Measurements from ENCODE around the gene THY1.

The THY1 gene

GRCh38 chr11:119422809-119423508 lies at the start of gene THY1:
THY1 (minus strand) TSS chr11:119423172; CDS start chr11:119420905, 2,267 bp downstream.
- no peak for TF ChIP-seq REST (IDR thresholded peaks at IDR 0.05; ENCODE audit: low read depth)
- TF ChIP-seq ZBTB7A (IDR thresholded peaks at IDR 0.05; ENCODE audit: low read depth), result no peak
- TF ChIP-seq CEBPB (IDR thresholded peaks at IDR 0.05), result no peak
- no peak for TF ChIP-seq TEAD4 (IDR thresholded peaks at IDR 0.05)
- no peak for TF ChIP-seq YY1 (IDR thresholded peaks at IDR 0.05; ENCODE audit: low read depth)
- no peak for TF ChIP-seq TAF1 (IDR thresholded peaks at IDR 0.05; ENCODE audit: low read depth)
- no peak for TF ChIP-seq EP300 (IDR thresholded peaks at IDR 0.05; ENCODE audit: borderline replicate concordance)
- no peak for TF ChIP-seq MAX (IDR thresholded peaks at IDR 0.05)

GRCh38 chr11:119472186-119472855 lies 49.3 kb upstream of the THY1 start:
- TF ChIP-seq YY1 (IDR thresholded peaks at IDR 0.05; ENCODE audit: low read depth) (no peak), ZBTB7A (IDR thresholded peaks at IDR 0.05; ENCODE audit: low read depth) (no peak), REST (IDR thresholded peaks at IDR 0.05; ENCODE audit: low read depth) (no peak), EP300 (IDR thresholded peaks at IDR 0.05; ENCODE audit: borderline replicate concordance) (no peak), NFIC (IDR thresholded peaks at IDR 0.05) (no peak), FOXM1 (IDR thresholded peaks at IDR 0.05; ENCODE audit: borderline replicate concordance, low read depth) (no peak), EGR1 (IDR thresholded peaks at IDR 0.05) (no peak), CREB1 (IDR thresholded peaks at IDR 0.05; ENCODE audit: low read depth) (no peak), CEBPB (IDR thresholded peaks at IDR 0.05) (no peak), TAF1 (IDR thresholded peaks at IDR 0.05; ENCODE audit: low read depth) (no peak), TEAD4 (IDR thresholded peaks at IDR 0.05) (no peak), TCF12 (IDR thresholded peaks at IDR 0.05; ENCODE audit: low read depth) (no peak)

- TF ChIP-seq NFIC (IDR thresholded peaks at IDR 0.05), result no peak
Observed at GRCh38 chr11:119471329-119471728, 48.4 kb upstream of the THY1 start.

GRCh38 chr11:119470317-119471291 lies 47.6 kb upstream of the THY1 start:
- no peak for TF ChIP-seq MAX (IDR thresholded peaks at IDR 0.05)
- TF ChIP-seq EGR1 (IDR thresholded peaks at IDR 0.05), result no peak
- TF ChIP-seq NFIC (IDR thresholded peaks at IDR 0.05), result no peak

- TF ChIP-seq CREB1 (IDR thresholded peaks at IDR 0.05; ENCODE audit: low read depth) (no peak), FOXM1 (IDR thresholded peaks at IDR 0.05; ENCODE audit: borderline replicate concordance, low read depth) (no peak), REST (IDR thresholded peaks at IDR 0.05; ENCODE audit: low read depth) (no peak)
Observed at GRCh38 chr11:119469506-119469905, 46.5 kb upstream of the THY1 start.
